ENCODE results near the gene LDB2.

Gene LDB2

DNA sequence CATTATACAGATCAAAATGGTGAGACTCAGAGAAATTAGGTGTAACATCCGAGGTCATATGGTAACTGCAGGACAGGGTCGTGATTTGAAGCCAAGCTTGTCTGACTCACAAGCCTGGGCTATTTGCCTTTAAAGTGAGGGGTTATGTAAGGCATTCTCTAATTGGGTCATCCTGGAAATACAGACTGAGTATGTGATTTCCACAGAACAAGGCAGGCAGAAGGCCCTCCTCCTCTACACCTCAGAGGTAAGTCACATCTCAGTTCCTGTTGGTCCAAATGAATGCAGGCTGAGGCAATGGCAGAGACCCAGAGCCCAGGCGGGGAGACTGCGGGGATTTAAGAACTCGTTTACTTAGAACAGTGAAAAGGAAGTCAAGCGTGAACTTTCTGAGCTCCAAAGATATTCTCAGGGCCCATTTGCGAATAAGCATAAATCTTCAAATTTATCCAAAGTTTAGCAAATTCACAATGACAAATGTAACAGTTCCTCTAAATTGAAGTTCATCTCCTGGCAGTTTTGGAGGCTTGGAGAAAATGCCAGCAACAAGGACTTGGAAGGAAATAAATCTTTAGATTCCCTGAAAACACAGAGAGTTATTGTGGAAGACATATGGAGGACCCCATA is 153.3 kb downstream of the LDB2 start:
- no peak for DNase-seq (ENCODE audit: low read depth)
- TF ChIP-seq, protein P1, sequence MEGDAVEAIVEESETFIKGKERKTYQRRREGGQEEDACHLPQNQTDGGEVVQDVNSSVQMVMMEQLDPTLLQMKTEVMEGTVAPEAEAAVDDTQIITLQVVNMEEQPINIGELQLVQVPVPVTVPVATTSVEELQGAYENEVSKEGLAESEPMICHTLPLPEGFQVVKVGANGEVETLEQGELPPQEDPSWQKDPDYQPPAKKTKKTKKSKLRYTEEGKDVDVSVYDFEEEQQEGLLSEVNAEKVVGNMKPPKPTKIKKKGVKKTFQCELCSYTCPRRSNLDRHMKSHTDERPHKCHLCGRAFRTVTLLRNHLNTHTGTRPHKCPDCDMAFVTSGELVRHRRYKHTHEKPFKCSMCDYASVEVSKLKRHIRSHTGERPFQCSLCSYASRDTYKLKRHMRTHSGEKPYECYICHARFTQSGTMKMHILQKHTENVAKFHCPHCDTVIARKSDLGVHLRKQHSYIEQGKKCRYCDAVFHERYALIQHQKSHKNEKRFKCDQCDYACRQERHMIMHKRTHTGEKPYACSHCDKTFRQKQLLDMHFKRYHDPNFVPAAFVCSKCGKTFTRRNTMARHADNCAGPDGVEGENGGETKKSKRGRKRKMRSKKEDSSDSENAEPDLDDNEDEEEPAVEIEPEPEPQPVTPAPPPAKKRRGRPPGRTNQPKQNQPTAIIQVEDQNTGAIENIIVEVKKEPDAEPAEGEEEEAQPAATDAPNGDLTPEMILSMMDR (IDR thresholded peaks at IDR 0.05; ENCODE audit: low read depth, low read length, missing control alignments): no peak
- H3K4me3 ChIP-seq (ENCODE audit: low read depth, low read length): no peak overlapping the region

DNA sequence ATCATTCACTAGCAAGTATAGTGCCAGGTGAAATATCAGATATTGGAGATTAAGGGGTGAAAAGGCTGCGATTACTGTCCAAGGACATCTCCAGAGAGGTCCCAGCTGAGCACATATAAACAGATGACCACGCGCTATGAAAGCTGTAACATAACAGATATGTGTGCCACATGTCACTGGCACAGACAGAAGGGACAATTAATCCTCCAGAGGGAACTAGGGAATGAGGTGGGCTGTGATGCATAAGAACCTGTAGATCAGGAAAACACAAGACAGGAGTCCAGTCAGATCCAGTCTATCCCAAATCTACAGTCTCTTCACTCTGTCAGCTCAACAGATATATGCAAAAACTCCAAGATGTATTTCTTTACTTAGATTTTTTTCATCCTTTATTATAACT is 157.2 kb downstream of the LDB2 start:
- TF ChIP-seq, protein P1 (IDR thresholded peaks at IDR 0.05; ENCODE audit: low read depth, low read length, missing control alignments): no peak
- no peak overlapping the region for H3K4me3 ChIP-seq (ENCODE audit: low read depth, low read length)
- DNase-seq (ENCODE audit: low read depth): no peak

- H3K4me3 ChIP-seq (ENCODE audit: low read depth, low read length): no peak overlapping the region
- TF ChIP-seq, protein P1 (IDR thresholded peaks at IDR 0.05; ENCODE audit: low read depth, low read length, missing control alignments): no peak
- no peak for DNase-seq (ENCODE audit: low read depth)
These were observed 158.3 kb downstream of the LDB2 start for GRCh38 chr4:16739997-16740624.

DNA sequence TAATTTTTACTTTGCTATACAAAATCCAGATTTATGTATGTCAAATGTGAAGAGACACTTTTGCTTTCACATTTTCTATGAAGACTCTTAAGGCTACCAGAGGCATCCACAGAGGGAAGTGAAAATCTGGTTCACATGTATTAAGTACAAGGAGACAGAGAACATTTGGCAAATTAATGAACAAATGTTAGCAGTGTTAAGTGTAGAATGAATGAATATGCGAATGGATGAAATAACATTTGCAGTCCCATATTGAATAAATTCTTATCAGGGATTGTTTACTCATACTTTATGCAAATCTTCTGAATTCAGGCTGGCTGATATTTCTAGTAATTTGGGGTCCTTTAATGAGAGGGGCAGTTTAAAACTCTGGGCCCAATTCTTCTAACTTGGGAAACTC is 159.9 kb downstream of the LDB2 start:
- no peak overlapping the region for H3K4me3 ChIP-seq (ENCODE audit: low read depth, low read length)
- DNase-seq (ENCODE audit: low read depth): no peak
- TF ChIP-seq, protein P1 (IDR thresholded peaks at IDR 0.05; ENCODE audit: low read depth, low read length, missing control alignments): no peak

DNA sequence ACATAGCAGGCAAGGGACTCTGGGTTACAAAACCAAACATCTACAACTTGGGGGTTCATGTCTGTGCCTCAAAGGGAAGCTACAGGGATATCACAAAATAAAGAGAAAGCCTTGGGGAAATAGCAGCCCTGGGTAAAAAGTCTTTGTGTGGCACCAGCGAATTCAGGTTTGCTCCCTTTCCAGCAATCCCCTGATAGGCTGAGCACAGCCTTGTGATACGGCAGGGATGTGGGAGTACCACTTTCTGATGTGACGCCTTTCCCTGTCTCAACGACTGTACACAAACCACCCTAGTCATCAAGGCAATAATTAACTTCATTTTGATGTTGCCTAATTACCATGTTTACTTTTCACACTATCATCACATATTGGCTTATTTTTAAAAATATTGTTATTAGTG is 164.9 kb downstream of the LDB2 start:
- TF ChIP-seq, protein P1 (IDR thresholded peaks at IDR 0.05; ENCODE audit: low read depth, low read length, missing control alignments): no peak
- DNase-seq (ENCODE audit: low read depth): no peak
- no peak overlapping the region for H3K4me3 ChIP-seq (ENCODE audit: low read depth, low read length)

DNA sequence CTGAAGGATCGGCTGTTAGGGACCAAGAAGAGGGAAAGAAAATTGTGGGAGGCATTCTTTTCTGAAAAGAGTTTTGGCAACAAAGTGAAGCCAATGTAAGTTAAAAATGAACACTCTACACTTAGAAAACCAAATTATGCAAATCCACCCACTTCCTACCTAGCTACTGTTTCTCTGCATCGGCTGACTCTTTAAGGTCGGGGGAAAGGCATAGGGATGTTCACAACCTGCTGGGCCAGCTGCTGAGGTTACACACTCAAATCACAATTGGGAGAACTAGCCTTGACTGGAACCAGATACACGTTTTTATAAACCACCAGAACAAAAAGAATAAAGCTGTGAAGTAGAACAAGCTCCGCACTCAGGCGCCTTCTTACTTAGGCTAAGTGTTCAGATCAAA is 165.7 kb downstream of the LDB2 start:
- TF ChIP-seq, protein P1 (IDR thresholded peaks at IDR 0.05; ENCODE audit: low read depth, low read length, missing control alignments): no peak
- no peak overlapping the region for H3K4me3 ChIP-seq (ENCODE audit: low read depth, low read length)
- DNase-seq (ENCODE audit: low read depth): no peak
